ENCODE results near the gene ACTMAP.

Gene ACTMAP

DNA sequence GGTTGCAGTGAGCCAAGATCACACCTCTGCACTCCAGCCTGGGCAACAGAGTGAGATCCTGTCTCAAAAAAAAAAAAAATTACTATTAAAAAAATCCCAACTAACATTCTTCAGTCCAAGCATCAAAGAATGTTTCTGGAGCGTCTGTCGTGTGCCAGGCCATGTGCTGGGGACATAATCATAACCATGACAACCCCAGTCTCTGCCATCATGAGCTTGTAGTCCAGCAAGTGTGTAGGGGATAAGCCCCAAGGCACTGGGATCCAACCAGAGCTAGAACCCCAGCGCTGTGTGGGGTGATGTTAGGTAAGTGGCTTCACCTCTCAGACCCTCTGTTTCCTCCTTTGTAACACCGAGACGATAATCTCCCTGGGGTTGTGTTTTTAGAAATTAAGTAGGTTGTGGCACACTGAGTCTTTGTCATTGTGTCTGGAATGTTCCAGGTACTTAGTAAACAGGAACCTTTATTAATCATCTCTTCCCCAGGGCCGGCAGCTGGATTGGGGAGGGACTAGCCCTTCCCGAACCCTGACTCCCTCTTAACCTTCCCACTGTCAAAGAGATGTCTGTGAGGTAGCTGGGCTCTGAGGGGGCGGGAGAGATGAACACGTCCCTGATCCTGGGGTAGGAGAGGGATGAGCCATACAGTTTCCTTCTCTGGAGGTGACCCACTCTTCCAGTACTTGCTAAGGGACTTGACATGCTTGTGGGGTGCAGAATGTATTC, 28.2 kb downstream of the ACTMAP start:
- H3K36me3 ChIP-seq (ENCODE audit: insufficient read depth, low read length), result no peaks in the 10 kb centered on the region
- H3K4me3 ChIP-seq (ENCODE audit: low read length, poor library complexity, severe bottlenecking), result no peak overlapping the region
- H2AFZ ChIP-seq (ENCODE audit: low read length), result no peak overlapping the region
- no peaks in the 10 kb centered on the region for H3K27me3 ChIP-seq (ENCODE audit: insufficient read depth, low read length, poor library complexity, severe bottlenecking)
- no peaks in the 10 kb centered on the region for H3K9me2 ChIP-seq (replicated peaks; ENCODE audit: low read depth, low read length)
- no peaks in the 10 kb centered on the region for H3K9me3 ChIP-seq (ENCODE audit: insufficient read depth, low read depth, low read length)
- H3K9ac ChIP-seq (ENCODE audit: low read depth, low read length, poor library complexity, severe bottlenecking), result no peak overlapping the region
- no peaks in the 10 kb centered on the region for H3F3A ChIP-seq (ENCODE audit: low read depth)
- H4K20me1 ChIP-seq (ENCODE audit: insufficient read depth, low read length, poor library complexity, severe bottlenecking), result no peaks in the 10 kb centered on the region
- TF ChIP-seq, protein P1, sequence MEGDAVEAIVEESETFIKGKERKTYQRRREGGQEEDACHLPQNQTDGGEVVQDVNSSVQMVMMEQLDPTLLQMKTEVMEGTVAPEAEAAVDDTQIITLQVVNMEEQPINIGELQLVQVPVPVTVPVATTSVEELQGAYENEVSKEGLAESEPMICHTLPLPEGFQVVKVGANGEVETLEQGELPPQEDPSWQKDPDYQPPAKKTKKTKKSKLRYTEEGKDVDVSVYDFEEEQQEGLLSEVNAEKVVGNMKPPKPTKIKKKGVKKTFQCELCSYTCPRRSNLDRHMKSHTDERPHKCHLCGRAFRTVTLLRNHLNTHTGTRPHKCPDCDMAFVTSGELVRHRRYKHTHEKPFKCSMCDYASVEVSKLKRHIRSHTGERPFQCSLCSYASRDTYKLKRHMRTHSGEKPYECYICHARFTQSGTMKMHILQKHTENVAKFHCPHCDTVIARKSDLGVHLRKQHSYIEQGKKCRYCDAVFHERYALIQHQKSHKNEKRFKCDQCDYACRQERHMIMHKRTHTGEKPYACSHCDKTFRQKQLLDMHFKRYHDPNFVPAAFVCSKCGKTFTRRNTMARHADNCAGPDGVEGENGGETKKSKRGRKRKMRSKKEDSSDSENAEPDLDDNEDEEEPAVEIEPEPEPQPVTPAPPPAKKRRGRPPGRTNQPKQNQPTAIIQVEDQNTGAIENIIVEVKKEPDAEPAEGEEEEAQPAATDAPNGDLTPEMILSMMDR (conservative IDR thresholded peaks at IDR 0.05; ENCODE audit: low read length), result no peak
- no peak for TF ChIP-seq EZH2phosphoT487 (IDR thresholded peaks at IDR 0.05; ENCODE audit: borderline replicate concordance)
- no peak overlapping the region for H3K4me2 ChIP-seq (ENCODE audit: low read depth, low read length, poor library complexity, severe bottlenecking)
- H3K79me2 ChIP-seq (ENCODE audit: insufficient read depth, low read length), result peaks cover 15% of the 10 kb centered on the region
- H3K4me1 ChIP-seq (ENCODE audit: insufficient read depth, low read length, poor library complexity, severe bottlenecking), result peaks cover 21% of the 10 kb centered on the region

DNA sequence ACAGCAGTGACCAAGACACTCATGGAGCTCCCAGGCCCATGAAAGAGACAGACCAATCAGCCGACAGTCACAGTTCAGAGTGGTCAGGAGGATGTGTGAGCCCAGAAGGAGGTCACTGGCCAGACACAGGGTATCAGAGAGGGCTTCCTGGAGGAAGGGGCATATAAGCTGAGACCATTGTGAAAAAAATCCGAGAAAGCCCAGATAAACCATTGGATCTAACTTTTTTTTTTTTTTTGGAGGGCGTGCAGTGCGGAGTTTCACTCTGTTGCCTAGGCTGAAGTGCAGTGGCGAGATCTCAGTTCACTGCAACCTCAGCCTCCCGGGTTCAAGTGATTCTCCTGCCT, 29.2 kb downstream of the ACTMAP start:
- Histone ChIP-seq H3K4me3 (ENCODE audit: low read length, poor library complexity, severe bottlenecking) (no peak overlapping the region), H3K9me3 (ENCODE audit: insufficient read depth, low read depth, low read length) (no peaks in the 10 kb centered on the region), H3K27me3 (ENCODE audit: insufficient read depth, low read length, poor library complexity, severe bottlenecking) (no peaks in the 10 kb centered on the region), H3K36me3 (ENCODE audit: insufficient read depth, low read length) (no peaks in the 10 kb centered on the region), H3F3A (ENCODE audit: low read depth) (no peaks in the 10 kb centered on the region), H4K20me1 (ENCODE audit: insufficient read depth, low read length, poor library complexity, severe bottlenecking) (no peaks in the 10 kb centered on the region), H3K79me2 (ENCODE audit: insufficient read depth, low read length) (peaks cover 15% of the 10 kb centered on the region), H3K9ac (ENCODE audit: low read depth, low read length, poor library complexity, severe bottlenecking) (no peak overlapping the region), H3K4me1 (ENCODE audit: insufficient read depth, low read length, poor library complexity, severe bottlenecking) (peaks cover 26% of the 10 kb centered on the region), H3K9me2 (replicated peaks; ENCODE audit: low read depth, low read length) (no peaks in the 10 kb centered on the region), H2AFZ (ENCODE audit: low read length) (no peak overlapping the region), H3K4me2 (ENCODE audit: low read depth, low read length, poor library complexity, severe bottlenecking) (no peak overlapping the region)
- no peak for TF ChIP-seq EZH2phosphoT487 (IDR thresholded peaks at IDR 0.05; ENCODE audit: borderline replicate concordance)
- TF ChIP-seq, protein P1 (conservative IDR thresholded peaks at IDR 0.05; ENCODE audit: low read length), result no peak

DNA sequence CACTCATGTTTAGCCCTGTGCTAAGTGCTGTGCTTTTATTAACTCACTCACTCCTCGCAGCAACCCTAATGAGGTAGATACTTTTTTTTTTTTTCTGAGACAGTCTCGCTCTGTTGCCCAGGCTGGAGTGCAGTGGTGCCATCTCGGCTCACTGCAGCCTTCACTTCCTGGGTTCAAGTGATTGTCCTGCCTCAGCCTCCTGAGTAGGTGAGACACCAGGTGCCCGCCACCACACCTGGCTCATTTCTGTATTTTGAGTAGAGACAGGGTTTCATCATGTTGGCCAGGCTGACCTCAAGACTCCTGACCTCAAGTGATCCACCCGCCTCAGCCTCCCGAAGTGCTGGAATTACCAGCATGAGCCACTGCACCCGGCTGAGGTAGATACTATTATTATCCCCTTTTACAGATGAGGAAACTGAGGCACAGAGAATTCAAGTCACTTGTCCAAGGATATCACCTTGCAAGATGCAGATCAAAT, 30.8 kb downstream of the ACTMAP start:
- no peaks in the 10 kb centered on the region for H3K27me3 ChIP-seq (ENCODE audit: insufficient read depth, low read length, poor library complexity, severe bottlenecking)
- peak overlapping the region; percentile 86 for H3K9ac ChIP-seq (ENCODE audit: low read depth, low read length, poor library complexity, severe bottlenecking)
- no peaks in the 10 kb centered on the region for H3K36me3 ChIP-seq (ENCODE audit: insufficient read depth, low read length)
- no peak for TF ChIP-seq EZH2phosphoT487 (IDR thresholded peaks at IDR 0.05; ENCODE audit: borderline replicate concordance)
- TF ChIP-seq, protein P1 (conservative IDR thresholded peaks at IDR 0.05; ENCODE audit: low read length), result no peak
- H2AFZ ChIP-seq (ENCODE audit: low read length), result no peak overlapping the region
- H3K4me2 ChIP-seq (ENCODE audit: low read depth, low read length, poor library complexity, severe bottlenecking), result peak overlapping the region; percentile 96
- H3K9me2 ChIP-seq (replicated peaks; ENCODE audit: low read depth, low read length), result no peaks in the 10 kb centered on the region
- H3K9me3 ChIP-seq (ENCODE audit: insufficient read depth, low read depth, low read length), result no peaks in the 10 kb centered on the region
- H3K79me2 ChIP-seq (ENCODE audit: insufficient read depth, low read length), result peaks cover 16% of the 10 kb centered on the region
- no peaks in the 10 kb centered on the region for H3F3A ChIP-seq (ENCODE audit: low read depth)
- H3K4me1 ChIP-seq (ENCODE audit: insufficient read depth, low read length, poor library complexity, severe bottlenecking), result peaks cover 37% of the 10 kb centered on the region
- no peaks in the 10 kb centered on the region for H4K20me1 ChIP-seq (ENCODE audit: insufficient read depth, low read length, poor library complexity, severe bottlenecking)
- peak overlapping the region; percentile 95 for H3K4me3 ChIP-seq (ENCODE audit: low read length, poor library complexity, severe bottlenecking)

All from Loucy (cell line).